Keratinocyte (primary cell): ENCODE measurements around the gene TMTC2. TPM values are rescaled to one million over a fixed set of nuclear protein-coding genes. Genes with fewer than 3 reads are reported as not detected.

Experiments used
- DNase-seq: peaks from one replicate; pipeline ENCODE4 v3.0.0-alpha.2; 2011; ENCODE audit warnings: low read depth, missing footprints, low spot score
- FAIRE-seq: peaks from 2 replicates; lab custom pipeline; 2011; peaks lifted over from hg19 to GRCh38; lab: Jason Lieb, UNC
- H2AFZ ChIP-seq: 2 replicates; pipeline ENCODE4 v1.6.0; 2012; ENCODE audit warnings: low read length, control low read depth, inconsistent platforms; ENCODE audit not compliant: control insufficient read depth
- H3K27ac ChIP-seq: 2 replicates; pipeline ENCODE4 v1.5.1; 2011; ENCODE audit warnings: low read length; ENCODE audit not compliant: control insufficient read depth, insufficient read depth
- H3K27me3 ChIP-seq: 3 replicates; pipeline ENCODE4 v1.6.0; 2011; ENCODE audit warnings: low read length; ENCODE audit not compliant: control insufficient read depth, insufficient read depth; ENCODE audit errors: extremely low read depth
- H3K36me3 ChIP-seq, 2 experiments: 2 replicates in 1 of 2; 3 replicates in 1 of 2; pipeline ENCODE4 v1.5.1; 2011; ENCODE audit warnings: low read length in 2 of 2, mild to moderate bottlenecking in 1 of 2; ENCODE audit not compliant: control insufficient read depth in 2 of 2, insufficient read depth in 2 of 2; ENCODE audit errors: extremely low read depth in 1 of 2
- H3K4me1 ChIP-seq: 3 replicates; pipeline ENCODE4 v1.5.1; 2011; ENCODE audit warnings: low read length; ENCODE audit not compliant: control insufficient read depth, insufficient read depth; ENCODE audit errors: extremely low read depth
- H3K4me2 ChIP-seq: 3 replicates; pipeline ENCODE4 v1.6.0; 2011; ENCODE audit warnings: low read depth, low read length; ENCODE audit not compliant: control insufficient read depth, insufficient read depth; ENCODE audit errors: extremely low read depth
- H3K4me3 ChIP-seq, 3 experiments: fragments of 200-600 bp in 1 of 3; sonication (generic) in 1 of 3; 2 replicates in 2 of 3; 3 replicates in 1 of 3; pipeline ENCODE4 v1.5.1; 2011 to 2016; ENCODE audit warnings: low read length in 3 of 3, mild to moderate bottlenecking in 3 of 3, control low read depth in 2 of 3, inconsistent platforms in 1 of 3, low read depth in 1 of 3, mixed read lengths in 1 of 3, mixed run types in 1 of 3, moderate library complexity in 1 of 3; ENCODE audit not compliant: control insufficient read depth in 2 of 3, insufficient read depth in 2 of 3; ENCODE audit errors: extremely low read depth in 1 of 3
- H3K79me2 ChIP-seq: 2 replicates; pipeline ENCODE4 v1.6.0; 2012; ENCODE audit warnings: low read length; ENCODE audit not compliant: control insufficient read depth, insufficient read depth
- H3K9ac ChIP-seq: 3 replicates; pipeline ENCODE4 v1.6.0; 2011; ENCODE audit warnings: low read length; ENCODE audit not compliant: control insufficient read depth, insufficient read depth; ENCODE audit errors: extremely low read depth
- H3K9me1 ChIP-seq: 3 replicates; pipeline ENCODE4 v1.6.0; 2011; ENCODE audit warnings: low read length; ENCODE audit not compliant: control insufficient read depth, insufficient read depth; ENCODE audit errors: extremely low read depth
- H3K9me3 ChIP-seq: 2 replicates; pipeline ENCODE4 v1.5.1; 2012; ENCODE audit warnings: low read depth, low read length; ENCODE audit not compliant: control insufficient read depth
- H4K20me1 ChIP-seq: 3 replicates; pipeline ENCODE4 v1.6.0; 2011; ENCODE audit warnings: low read length; ENCODE audit not compliant: control insufficient read depth, insufficient read depth; ENCODE audit errors: extremely low read depth
- EZH2 ChIP-seq: IDR thresholded peaks from one replicate; pipeline ENCODE4 v1.6.1; 2012; ENCODE audit warnings: inconsistent platforms, mild to moderate bottlenecking, low read length, moderate library complexity
- dilution Hi-C: fragments of 300-500 bp; cut with MboI; formaldehyde crosslinking; loops from one replicate; pipeline ENCODE4 v1.7.0; 2020; ENCODE audit warnings: low sequenced_read_pairs; ENCODE audit not compliant: extremely low pct_ligation_motif_present
- polyA plus RNA-seq, 5 experiments: library from polyadenylated mRNA; depleted of rRNA in 3 of 5; stranded (reverse) in 3 of 5; stranded (forward) in 1 of 5; unstranded in 1 of 5; fragments of >200 nt; gene quantifications; 1 replicate in 1 of 5; 2 replicates in 3 of 5; 3 replicates in 1 of 5; pipeline versions ENCODE4 v1.2.1 to v1.2.3, GENCODE V29; 2011 to 2012; ENCODE audit warnings: missing spikeins in 2 of 5, low read depth in 1 of 5, low replicate concordance in 1 of 5
- TF ChIP-seq, protein P1 (sequence below), 3 experiments: IDR thresholded peaks in 1 of 3; conservative IDR thresholded peaks in 1 of 3; optimal IDR thresholded peaks in 1 of 3; 2 replicates in 2 of 3; 3 replicates in 1 of 3; pipeline versions ENCODE3 to v1.5.1; 2011; ENCODE audit warnings: low read length in 3 of 3, mild to moderate bottlenecking in 3 of 3, moderate library complexity in 2 of 3, control low read depth in 1 of 3, inconsistent platforms in 1 of 3; ENCODE audit not compliant: insufficient read depth in 2 of 3; ENCODE audit errors: extremely low read depth in 1 of 3

The TMTC2 gene
- polyA plus RNA-seq, 1 donor (not counting 4 experiments of a cell fraction or from before 2014, with no cell fraction given): 3.8 TPM

DNA sequence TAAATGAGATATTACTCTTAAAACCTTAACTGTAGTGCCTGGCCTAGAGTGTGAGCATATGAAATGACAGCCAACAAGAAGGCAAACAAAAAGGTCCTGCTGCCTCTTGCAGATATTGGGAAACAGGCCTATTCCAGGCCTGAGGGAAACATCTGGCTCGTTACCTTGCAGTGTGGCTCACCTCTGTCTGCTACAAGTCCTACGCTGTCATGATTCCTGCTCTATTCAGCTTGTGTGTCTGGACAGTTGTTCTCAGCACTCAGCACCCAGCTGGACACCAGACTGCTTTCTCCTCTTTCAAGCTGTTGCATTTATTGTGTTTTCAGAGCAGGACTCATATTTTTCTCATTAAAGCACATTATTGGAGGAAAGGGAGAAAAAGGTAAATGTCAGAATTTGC is 113.5 kb downstream of the TMTC2 start:
- no peaks in the 10 kb centered on the region for H4K20me1 ChIP-seq
- H3K9me3 ChIP-seq: no peaks in the 10 kb centered on the region
- dilution Hi-C loops: no loop called here
- H3K9ac ChIP-seq: no peak overlapping the region
- TF ChIP-seq, protein P1, sequence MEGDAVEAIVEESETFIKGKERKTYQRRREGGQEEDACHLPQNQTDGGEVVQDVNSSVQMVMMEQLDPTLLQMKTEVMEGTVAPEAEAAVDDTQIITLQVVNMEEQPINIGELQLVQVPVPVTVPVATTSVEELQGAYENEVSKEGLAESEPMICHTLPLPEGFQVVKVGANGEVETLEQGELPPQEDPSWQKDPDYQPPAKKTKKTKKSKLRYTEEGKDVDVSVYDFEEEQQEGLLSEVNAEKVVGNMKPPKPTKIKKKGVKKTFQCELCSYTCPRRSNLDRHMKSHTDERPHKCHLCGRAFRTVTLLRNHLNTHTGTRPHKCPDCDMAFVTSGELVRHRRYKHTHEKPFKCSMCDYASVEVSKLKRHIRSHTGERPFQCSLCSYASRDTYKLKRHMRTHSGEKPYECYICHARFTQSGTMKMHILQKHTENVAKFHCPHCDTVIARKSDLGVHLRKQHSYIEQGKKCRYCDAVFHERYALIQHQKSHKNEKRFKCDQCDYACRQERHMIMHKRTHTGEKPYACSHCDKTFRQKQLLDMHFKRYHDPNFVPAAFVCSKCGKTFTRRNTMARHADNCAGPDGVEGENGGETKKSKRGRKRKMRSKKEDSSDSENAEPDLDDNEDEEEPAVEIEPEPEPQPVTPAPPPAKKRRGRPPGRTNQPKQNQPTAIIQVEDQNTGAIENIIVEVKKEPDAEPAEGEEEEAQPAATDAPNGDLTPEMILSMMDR (optimal IDR thresholded peaks at IDR 0.05 in 1 of 3, IDR thresholded peaks at IDR 0.05 in 1 of 3, conservative IDR thresholded peaks at IDR 0.05 in 1 of 3; ENCODE audit: extremely low read depth in 1 of 3, insufficient read depth in 2 of 3, low read length in 3 of 3): no peak
- no peak for TF ChIP-seq EZH2
- H3K4me1 ChIP-seq: peaks cover 6% of the 10 kb centered on the region
- no peak overlapping the region for H3K4me3 ChIP-seq
- H2AFZ ChIP-seq: peak overlapping the region; percentile 36
- no peaks in the 10 kb centered on the region for H3K9me1 ChIP-seq
- H3K27ac ChIP-seq: no peak overlapping the region
- no peaks in the 10 kb centered on the region for H3K36me3 ChIP-seq
- DNase-seq (no peak), FAIRE-seq (no peak)
- no peak overlapping the region for H3K4me2 ChIP-seq
- H3K27me3 ChIP-seq: no peaks in the 10 kb centered on the region
- H3K79me2 ChIP-seq: no peaks in the 10 kb centered on the region

- dilution Hi-C loops: no loop called here
- no peaks in the 10 kb centered on the region for H3K27me3 ChIP-seq
- no peak overlapping the region for H3K4me2 ChIP-seq
- no peak overlapping the region for H2AFZ ChIP-seq
- H3K79me2 ChIP-seq: no peaks in the 10 kb centered on the region
- no peak overlapping the region for H3K27ac ChIP-seq
- no peaks in the 10 kb centered on the region for H4K20me1 ChIP-seq
- peaks cover 18% of the 10 kb centered on the region for H3K4me1 ChIP-seq
- H3K9me3 ChIP-seq: no peaks in the 10 kb centered on the region
- DNase-seq: no peak
- H3K36me3 ChIP-seq: no peaks in the 10 kb centered on the region
- FAIRE-seq: no peak
- no peak overlapping the region for H3K9ac ChIP-seq
- no peaks in the 10 kb centered on the region for H3K9me1 ChIP-seq
- H3K4me3 ChIP-seq: no peak overlapping the region
- TF ChIP-seq, protein P1 (optimal IDR thresholded peaks at IDR 0.05 in 1 of 3, IDR thresholded peaks at IDR 0.05 in 1 of 3, conservative IDR thresholded peaks at IDR 0.05 in 1 of 3; ENCODE audit: extremely low read depth in 1 of 3, insufficient read depth in 2 of 3, low read length in 3 of 3): no peak
- TF ChIP-seq EZH2: no peak
These were observed 115.4 kb downstream of the TMTC2 start for GRCh38 chr12:82801951-82802610.
